DOHH2 (cell line): ENCODE measurements around the gene OPN3.

Experiments
- H3F3A ChIP-seq: fragments of 200-600 bp; sonication (generic), shearing (Covaris generic); 2 replicates; pipeline ENCODE4 v1.6.0; 2016; ENCODE audit warnings: antibody characterized with exemption, mild to moderate bottlenecking; ENCODE audit not compliant: control insufficient read depth, insufficient read depth
- H3K27ac ChIP-seq: fragments of 200-600 bp; sonication (generic); 2 replicates; pipeline ENCODE4 v1.5.1; 2014; ENCODE audit warnings: low read depth, mild to moderate bottlenecking, low read length, moderate library complexity
- H3K27me3 ChIP-seq: fragments of 200-600 bp; sonication (generic); 2 replicates; pipeline ENCODE4 v1.6.1; 2014; ENCODE audit warnings: mild to moderate bottlenecking, low read length, mixed read lengths; ENCODE audit not compliant: control insufficient read depth
- H3K36me3 ChIP-seq: fragments of 200-600 bp; sonication (generic); 2 replicates; pipeline ENCODE4 v1.6.1; 2014; ENCODE audit warnings: mild to moderate bottlenecking, low read length, moderate library complexity, mixed read lengths; ENCODE audit not compliant: control insufficient read depth
- H3K4me1 ChIP-seq: fragments of 200-600 bp; sonication (generic); 2 replicates; pipeline ENCODE4 v1.6.1; 2014; ENCODE audit warnings: mild to moderate bottlenecking, low read length, mixed read lengths; ENCODE audit not compliant: control insufficient read depth
- H3K4me2 ChIP-seq: fragments of 200-600 bp; sonication (generic); 2 replicates; pipeline ENCODE4 v1.6.0; 2014; ENCODE audit warnings: mild to moderate bottlenecking, low read length, moderate library complexity
- H3K4me3 ChIP-seq: fragments of 200-600 bp; sonication (generic); 2 replicates; pipeline ENCODE4 v1.5.1; 2014; ENCODE audit warnings: mild to moderate bottlenecking, low read length, mixed read lengths
- H3K79me2 ChIP-seq: fragments of 200-600 bp; sonication (generic); 2 replicates; pipeline ENCODE4 v1.6.1; 2014; ENCODE audit warnings: mild to moderate bottlenecking, low read length, mixed read lengths; ENCODE audit not compliant: control insufficient read depth
- H3K9me2 ChIP-seq: fragments of 200-600 bp; sonication (generic); replicated peaks from 2 replicates; pipeline ENCODE4 v1.6.1; 2014; ENCODE audit warnings: mild to moderate bottlenecking, low read length, mixed read lengths; ENCODE audit not compliant: control insufficient read depth
- H3K9me3 ChIP-seq: fragments of 200-600 bp; sonication (generic); 2 replicates; pipeline ENCODE4 v1.6.1; 2014; ENCODE audit warnings: antibody characterized with exemption, low read length, mixed read lengths; ENCODE audit not compliant: control insufficient read depth, insufficient read depth
- H4K20me1 ChIP-seq: fragments of 200-600 bp; sonication (generic); 2 replicates; pipeline ENCODE4 v1.6.0; 2014; ENCODE audit warnings: low read depth, mild to moderate bottlenecking, antibody characterized with exemption, low read length, moderate library complexity; ENCODE audit not compliant: control insufficient read depth, insufficient read depth
- CTCF ChIP-seq: fragments of 200-600 bp; sonication (generic); IDR thresholded peaks from one replicate; pipeline ENCODE4 v1.5.1; 2014; ENCODE audit warnings: antibody characterized with exemption, mild to moderate bottlenecking, low read depth, low read length; ENCODE audit not compliant: poor library complexity, severe bottlenecking
- EZH2phosphoT487 ChIP-seq: fragments of 200-600 bp; sonication (generic); IDR thresholded peaks from 2 replicates; pipeline ENCODE4 v1.6.1; 2017; ENCODE audit warnings: borderline replicate concordance, mild to moderate bottlenecking, antibody characterized with exemption, low read length, moderate library complexity, mixed read lengths

OPN3 gene

GRCh38 chr1:241678536-241678935, 38.4 kb upstream of the OPN3 start:
- H3K4me2 ChIP-seq: no peak overlapping the region
- H3K4me1 ChIP-seq: peaks cover 4% of the 10 kb centered on the region; the same call in 1 of the 2 replicates
- no peaks in the 10 kb centered on the region for H3K9me3 ChIP-seq
- H3K79me2 ChIP-seq: no peaks in the 10 kb centered on the region
- no peaks in the 10 kb centered on the region for H3K36me3 ChIP-seq
- no peak overlapping the region for H3K27ac ChIP-seq
- TF ChIP-seq EZH2phosphoT487 (no peak), CTCF (no peak)
- no peak overlapping the region for H3K4me3 ChIP-seq
- H3K27me3 ChIP-seq: peaks cover 16% of the 10 kb centered on the region
- H3K9me2 ChIP-seq: no peaks in the 10 kb centered on the region
- no peaks in the 10 kb centered on the region for H4K20me1 ChIP-seq
- H3F3A ChIP-seq: no peaks in the 10 kb centered on the region

- no peak overlapping the region for H3K27ac ChIP-seq
- H3K9me3 ChIP-seq: no peaks in the 10 kb centered on the region
- no peaks in the 10 kb centered on the region for H3K9me2 ChIP-seq
- no peaks in the 10 kb centered on the region for H4K20me1 ChIP-seq
- no peak overlapping the region for H3K4me3 ChIP-seq
- TF ChIP-seq EZH2phosphoT487: no peak
- TF ChIP-seq CTCF: no peak
- H3F3A ChIP-seq: no peaks in the 10 kb centered on the region
- H3K27me3 ChIP-seq: peaks cover 16% of the 10 kb centered on the region
- peaks cover 4% of the 10 kb centered on the region; the same call in 1 of the 2 replicates for H3K4me1 ChIP-seq
- H3K36me3 ChIP-seq: no peaks in the 10 kb centered on the region
- no peaks in the 10 kb centered on the region for H3K79me2 ChIP-seq
- no peak overlapping the region for H3K4me2 ChIP-seq
Measured at GRCh38 chr1:241677201-241677600, 37.0 kb upstream of the OPN3 start.

GRCh38 chr1:241675983-241676382, 35.8 kb upstream of the OPN3 start:
- H3K27ac ChIP-seq: no peak overlapping the region
- H4K20me1 ChIP-seq: no peaks in the 10 kb centered on the region
- H3F3A ChIP-seq: no peaks in the 10 kb centered on the region
- no peak overlapping the region for H3K4me3 ChIP-seq
- H3K4me2 ChIP-seq: no peak overlapping the region
- no peaks in the 10 kb centered on the region for H3K9me2 ChIP-seq
- no peaks in the 10 kb centered on the region for H3K79me2 ChIP-seq
- no peak for TF ChIP-seq CTCF
- peaks cover 4% of the 10 kb centered on the region; the same call in 1 of the 2 replicates for H3K4me1 ChIP-seq
- H3K9me3 ChIP-seq: no peaks in the 10 kb centered on the region
- H3K27me3 ChIP-seq: peaks cover 16% of the 10 kb centered on the region
- H3K36me3 ChIP-seq: no peaks in the 10 kb centered on the region
